Loucy (cell line): ENCODE data around the gene GALNT7.

Source experiments
- CTCF ChIP-seq: fragments of 200-600 bp; sonication (generic); conservative IDR thresholded peaks from 2 replicates; pipeline ENCODE4 v1.5.1; 2014; ENCODE audit warnings: mild to moderate bottlenecking, antibody characterized with exemption, low read length
- EZH2phosphoT487 ChIP-seq: fragments of 200-600 bp; IDR thresholded peaks from 2 replicates; pipeline ENCODE4 v1.6.1; 2018; ENCODE audit warnings: antibody characterized with exemption, mild to moderate bottlenecking, moderate library complexity, borderline replicate concordance

GRCh38 chr4:173160871-173161270 is 7.7 kb upstream of the GALNT7 start:
- TF ChIP-seq CTCF = no peak
- TF ChIP-seq EZH2phosphoT487 = no peak
